HEK293 (cell line): ENCODE results near the gene WDR35.

Experiments used
- CTCF ChIA-PET: fragments of 350-600 bp; formaldehyde crosslinking; extraction: SDS; loops from one replicate; lab custom pipeline; 2021; ENCODE audit warnings: antibody characterized with exemption; lab: Yijun Ruan, JAX
- POLR2A ChIA-PET: fragments of 300-600 bp; formaldehyde crosslinking; extraction: SDS; loops from one replicate; lab custom pipeline; 2020; ENCODE audit warnings: antibody characterized with exemption, inconsistent platforms; lab: Yijun Ruan, JAX
- H3K27ac ChIP-seq: fragments of 200-500 bp; sonication (Bioruptor generic); 2 replicates; pipeline ENCODE4 v1.5.1; 2014; ENCODE audit warnings: low read depth, low read length, control low read depth, inconsistent platforms; ENCODE audit errors: extremely low read depth
- H3K36me3 ChIP-seq, 2 experiments: fragments of 200-500 bp in 1 of 2; sonication (Bioruptor generic) in 1 of 2; 1 replicate in 1 of 2; 2 replicates in 1 of 2; pipeline ENCODE4 v1.5.1; 2014 to 2017; ENCODE audit warnings: inconsistent platforms in 2 of 2, low read length in 2 of 2; ENCODE audit not compliant: control insufficient read depth in 2 of 2, insufficient read depth in 1 of 2
- H3K4me1 ChIP-seq: fragments of 200-500 bp; sonication (Bioruptor generic); 2 replicates; pipeline ENCODE4 v1.5.1; 2014; ENCODE audit warnings: mild to moderate bottlenecking, low read length, inconsistent platforms; ENCODE audit not compliant: control insufficient read depth, insufficient read depth
- H3K4me3 ChIP-seq: 2 replicates; pipeline ENCODE4 v1.5.1; 2011; ENCODE audit warnings: low read depth, mild to moderate bottlenecking, control low read depth, low read length, moderate library complexity
- H3K9me3 ChIP-seq: fragments of 200-500 bp; sonication (Bioruptor generic); 2 replicates; pipeline ENCODE4 v1.5.1; 2014; ENCODE audit warnings: low read depth, low read length, inconsistent platforms; ENCODE audit not compliant: control insufficient read depth, insufficient read depth
- GLI2 ChIP-seq: fragments of 450-650 bp; formaldehyde crosslinking; IDR thresholded peaks from 2 replicates; pipeline ENCODE4; 2017; ENCODE audit warnings: missing biosample characterization, missing genetic modification characterization, low read depth, borderline replicate concordance
- GLI4 ChIP-seq: fragments of 450-650 bp; formaldehyde crosslinking; IDR thresholded peaks from 2 replicates; pipeline ENCODE4 v1.5.1; 2016; ENCODE audit warnings: missing biosample characterization, missing genetic modification characterization
- HOXD13 ChIP-seq: sonication (generic); formaldehyde crosslinking; IDR thresholded peaks from 2 replicates; pipeline ENCODE4 v1.8.0; 2022; ENCODE audit warnings: missing genetic modification reagents, borderline replicate concordance
- PRDM4 ChIP-seq: fragments of 450-650 bp; formaldehyde crosslinking; IDR thresholded peaks from 2 replicates; pipeline ENCODE4 v1.5.1; 2017; ENCODE audit warnings: missing biosample characterization, missing genetic modification characterization
- SETDB1 ChIP-seq: IDR thresholded peaks from one replicate; pipeline ENCODE4 v1.6.1; 2017; ENCODE audit warnings: mild to moderate bottlenecking, low read length, moderate library complexity, mixed read lengths; ENCODE audit not compliant: insufficient read length
- ZBTB17 ChIP-seq: fragments of 450-650 bp; formaldehyde crosslinking; IDR thresholded peaks from 2 replicates; pipeline ENCODE4 v1.5.1; 2016; ENCODE audit warnings: missing biosample characterization, missing genetic modification characterization
- ZNF132 ChIP-seq: fragments of 450-650 bp; formaldehyde crosslinking; IDR thresholded peaks from 2 replicates; pipeline ENCODE4 v1.5.1; 2017; ENCODE audit warnings: missing biosample characterization, missing genetic modification characterization, borderline replicate concordance
- ZNF148 ChIP-seq: fragments of 450-650 bp; formaldehyde crosslinking; IDR thresholded peaks from 2 replicates; pipeline ENCODE4 v1.5.0; 2017; ENCODE audit warnings: missing biosample characterization, missing genetic modification characterization, borderline replicate concordance
- ZNF16 ChIP-seq: fragments of 450-650 bp; formaldehyde crosslinking; IDR thresholded peaks from 2 replicates; pipeline ENCODE4 v1.5.1; 2016; ENCODE audit warnings: low read depth, missing biosample characterization, missing genetic modification characterization
- ZNF248 ChIP-seq: fragments of 450-650 bp; formaldehyde crosslinking; IDR thresholded peaks from 2 replicates; pipeline ENCODE4 v1.5.1; 2017; ENCODE audit warnings: missing biosample characterization, missing genetic modification characterization
- ZNF362 ChIP-seq: fragments of 450-650 bp; formaldehyde crosslinking; IDR thresholded peaks from 2 replicates; pipeline ENCODE4 v1.5.1; 2016; ENCODE audit warnings: missing biosample characterization, missing genetic modification characterization
- ZNF645 ChIP-seq: fragments of 450-650 bp; formaldehyde crosslinking; IDR thresholded peaks from 2 replicates; pipeline ENCODE4; 2016; ENCODE audit warnings: missing biosample characterization, missing genetic modification characterization
- ZNF660 ChIP-seq: fragments of 450-650 bp; IDR thresholded peaks from 2 replicates; pipeline ENCODE4 v1.5.1; 2018; ENCODE audit warnings: missing biosample characterization, mild to moderate bottlenecking, missing genetic modification characterization

The WDR35 gene

GRCh38 chr2:19979932-19980331 is 10.0 kb downstream of the WDR35 start:
- no peak for TF ChIP-seq HOXD13 (CRISPR knock-in tag)
- no peak for TF ChIP-seq GLI4 (tag by site-specific recombination)
- no peaks in the 10 kb centered on the region for H3K9me3 ChIP-seq
- no peak overlapping the region for H3K4me3 ChIP-seq
- H3K36me3 ChIP-seq: peaks cover 22 to 32% of the 10 kb centered on the region in 2 experiments
- no peak overlapping the region for H3K27ac ChIP-seq
- H3K4me1 ChIP-seq: no peaks in the 10 kb centered on the region
- ChIA-PET POLR2A (interaction anchor here (0.8 kb wide), 1 partner anchor 10 kb away, joined by 3 read pairs; the partner anchor contains the start of gene WDR35), CTCF (interaction anchor here (0.5 to 0.7 kb wide), 4 partner anchors 9 to 684 kb away, joined by 3 to 5 read pairs (median 3); no protein-coding TSS in a partner anchor)

GRCh38 chr2:19973466-19973865 is 16.4 kb downstream of the WDR35 start:
- POLR2A ChIA-PET: interaction anchor here (0.5 kb wide), 1 partner anchor 12 kb away, joined by 4 read pairs; no protein-coding TSS in a partner anchor

More at GRCh38 chr2:19973466-19973865, 16.4 kb downstream of the WDR35 start:
- no peaks in the 10 kb centered on the region for H3K9me3 ChIP-seq
- H3K36me3 ChIP-seq: peaks cover 21 to 47% of the 10 kb centered on the region in 2 experiments
- H3K4me1 ChIP-seq: no peaks in the 10 kb centered on the region
- H3K27ac ChIP-seq: no peak overlapping the region
- no peak for TF ChIP-seq SETDB1
- no peak for TF ChIP-seq ZNF248 (tag by site-specific recombination)
- TF ChIP-seq PRDM4: no peak
- TF ChIP-seq ZNF660 (tag by site-specific recombination): no peak
- TF ChIP-seq ZBTB17 (tag by site-specific recombination): no peak
- no peak for TF ChIP-seq ZNF362
- TF ChIP-seq ZNF645 (tag by site-specific recombination): no peak
- TF ChIP-seq GLI2 (tag by site-specific recombination): no peak
- no peak for TF ChIP-seq ZNF16 (tag by site-specific recombination)
- no peak for TF ChIP-seq ZNF148 (tag by site-specific recombination)
- TF ChIP-seq ZNF132 (tag by site-specific recombination): no peak
- H3K4me3 ChIP-seq: no peak overlapping the region
- CTCF ChIA-PET: interaction anchor here (1.2 kb wide), 1 partner anchor 41 kb away, joined by 3 read pairs; no protein-coding TSS in a partner anchor
